Measurements from ENCODE around the gene SLC25A36. TPM values are rescaled to one million over a fixed set of nuclear protein-coding genes. Genes with fewer than 3 reads are reported as not detected.

Gene SLC25A36
- total RNA-seq, 1 donor from 2014 or later = 63.1 TPM

DNA sequence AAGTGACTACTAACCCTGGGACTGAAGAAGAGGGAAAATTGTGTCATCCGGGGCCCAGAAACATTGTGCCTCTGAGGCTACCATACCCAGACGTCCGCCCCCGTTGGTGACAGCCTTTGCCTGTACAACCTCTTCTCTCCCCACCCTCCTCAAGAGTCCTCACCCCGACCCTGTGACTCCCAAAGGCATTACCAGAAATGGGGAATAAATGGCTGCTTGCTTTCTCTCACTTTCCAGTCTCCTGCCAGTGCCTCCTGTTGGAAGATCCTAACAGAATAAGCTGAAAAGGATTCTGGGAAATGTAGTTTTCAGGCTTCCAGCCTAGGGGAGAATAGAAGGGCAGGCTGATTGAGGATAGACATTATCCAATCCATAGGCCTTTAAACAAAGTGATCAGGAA is 30.8 kb upstream of the SLC25A36 start:
- no peak for TF ChIP-seq CTCF (IDR thresholded peaks at IDR 0.05)
- H3K9me3 Mint-ChIP-seq (ENCODE audit: unreplicated experiment) = no peaks in the 10 kb centered on the region
- peaks cover 64% of the 10 kb centered on the region for H3K27me3 Mint-ChIP-seq (ENCODE audit: unreplicated experiment)
- H3K36me3 Mint-ChIP-seq (ENCODE audit: unreplicated experiment) = no peaks in the 10 kb centered on the region
- no peaks in the 10 kb centered on the region for H3K4me1 Mint-ChIP-seq (ENCODE audit: unreplicated experiment)
- no peak overlapping the region for H3K27ac Mint-ChIP-seq (ENCODE audit: unreplicated experiment)
- no peak for DNase-seq (ENCODE audit: extremely low spot score, unreplicated experiment)
- H3K4me3 Mint-ChIP-seq (ENCODE audit: unreplicated experiment) = no peak overlapping the region

DNA sequence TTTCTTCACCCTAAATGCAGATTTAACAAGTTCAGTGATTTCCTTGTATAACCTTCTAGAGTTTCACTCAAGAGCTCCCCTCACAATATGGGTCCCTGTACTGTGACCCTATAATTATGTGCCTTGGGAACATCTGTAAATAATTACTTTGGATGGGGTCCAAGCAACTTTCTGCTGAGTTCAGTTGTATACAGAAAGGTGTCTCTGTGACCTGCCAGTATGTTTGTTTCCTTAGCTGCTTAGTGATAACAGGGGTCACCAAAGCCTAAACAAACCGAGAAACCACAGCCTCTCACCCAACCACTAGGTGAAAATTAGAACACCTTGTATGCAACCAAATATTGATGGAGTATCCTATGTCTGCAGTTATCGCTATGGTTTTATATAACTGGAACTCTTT is 29.8 kb upstream of the SLC25A36 start:
- no peak for DNase-seq (ENCODE audit: extremely low spot score, unreplicated experiment)
- Mint-ChIP-seq H3K27ac (ENCODE audit: unreplicated experiment) (no peak overlapping the region), H3K9me3 (ENCODE audit: unreplicated experiment) (no peaks in the 10 kb centered on the region), H3K27me3 (ENCODE audit: unreplicated experiment) (peaks cover 59% of the 10 kb centered on the region), H3K36me3 (ENCODE audit: unreplicated experiment) (no peaks in the 10 kb centered on the region), H3K4me3 (ENCODE audit: unreplicated experiment) (no peak overlapping the region), H3K4me1 (ENCODE audit: unreplicated experiment) (no peaks in the 10 kb centered on the region)
- TF ChIP-seq CTCF (IDR thresholded peaks at IDR 0.05) = no peak

GRCh38 chr3:140913728-140914127 is 27.9 kb upstream of the SLC25A36 start:
- H3K9me3 Mint-ChIP-seq (ENCODE audit: unreplicated experiment) = no peaks in the 10 kb centered on the region
- H3K36me3 Mint-ChIP-seq (ENCODE audit: unreplicated experiment) = no peaks in the 10 kb centered on the region
- H3K4me1 Mint-ChIP-seq (ENCODE audit: unreplicated experiment) = no peaks in the 10 kb centered on the region
- no peak for TF ChIP-seq CTCF (IDR thresholded peaks at IDR 0.05)
- H3K27ac Mint-ChIP-seq (ENCODE audit: unreplicated experiment) = no peak overlapping the region
- H3K4me3 Mint-ChIP-seq (ENCODE audit: unreplicated experiment) = no peak overlapping the region
- no peak for DNase-seq (ENCODE audit: extremely low spot score, unreplicated experiment)
- H3K27me3 Mint-ChIP-seq (ENCODE audit: unreplicated experiment) = peaks cover 65% of the 10 kb centered on the region

DNA sequence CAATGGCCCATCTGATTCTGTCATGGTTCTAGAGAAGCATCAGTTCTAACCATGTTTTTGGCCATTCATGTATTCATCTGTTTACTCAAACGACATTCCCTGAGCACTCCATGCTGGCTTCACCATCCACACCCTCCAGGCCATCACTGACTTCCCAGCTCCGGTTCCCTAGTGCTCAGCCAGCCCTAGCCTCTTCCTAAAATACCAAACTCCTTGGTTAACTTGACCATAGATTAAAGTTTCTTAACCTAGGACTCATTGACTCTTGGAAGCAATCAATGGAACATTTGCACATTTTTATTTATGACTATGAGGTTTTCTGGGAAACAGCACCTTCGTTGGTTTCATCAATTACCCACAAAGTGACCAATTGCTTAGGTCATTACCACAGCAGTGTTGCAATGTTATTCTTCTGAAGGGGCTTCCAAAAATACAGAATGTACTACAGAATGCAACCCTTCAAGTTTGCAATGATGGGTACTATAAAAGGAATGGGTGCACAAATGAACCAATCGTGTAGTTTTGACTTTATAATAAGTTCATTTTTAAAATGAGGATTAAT is 27.2 kb upstream of the SLC25A36 start:
- no peak for TF ChIP-seq CTCF (IDR thresholded peaks at IDR 0.05)
- Mint-ChIP-seq H3K4me3 (ENCODE audit: unreplicated experiment) (no peak overlapping the region), H3K4me1 (ENCODE audit: unreplicated experiment) (no peaks in the 10 kb centered on the region), H3K36me3 (ENCODE audit: unreplicated experiment) (no peaks in the 10 kb centered on the region), H3K27me3 (ENCODE audit: unreplicated experiment) (peaks cover 70% of the 10 kb centered on the region), H3K27ac (ENCODE audit: unreplicated experiment) (no peak overlapping the region), H3K9me3 (ENCODE audit: unreplicated experiment) (no peaks in the 10 kb centered on the region)
- no peak for DNase-seq (ENCODE audit: extremely low spot score, unreplicated experiment)

- H3K27ac Mint-ChIP-seq (ENCODE audit: unreplicated experiment) = no peak overlapping the region
- no peaks in the 10 kb centered on the region for H3K4me1 Mint-ChIP-seq (ENCODE audit: unreplicated experiment)
- no peaks in the 10 kb centered on the region for H3K9me3 Mint-ChIP-seq (ENCODE audit: unreplicated experiment)
- TF ChIP-seq CTCF (IDR thresholded peaks at IDR 0.05) = no peak
- no peak overlapping the region for H3K4me3 Mint-ChIP-seq (ENCODE audit: unreplicated experiment)
- no peak for DNase-seq (ENCODE audit: extremely low spot score, unreplicated experiment)
- no peaks in the 10 kb centered on the region for H3K36me3 Mint-ChIP-seq (ENCODE audit: unreplicated experiment)
- peaks cover 74% of the 10 kb centered on the region for H3K27me3 Mint-ChIP-seq (ENCODE audit: unreplicated experiment)
These were observed 25.0 kb upstream of the SLC25A36 start for GRCh38 chr3:140916603-140917002.
